H1 (cell line): Measurements from ENCODE around the gene ENTPD6. TPM values are rescaled to one million over a fixed set of nuclear protein-coding genes. Genes with fewer than 3 reads are reported as not detected.

ENCODE experiments used
- ASH2L ChIP-seq: fragments of 200-600, 300-600 bp; sonication (generic); IDR thresholded peaks from one replicate; pipeline ENCODE4 v1.7.1; 2017; ENCODE audit warnings: low read length
- BACH1 ChIP-seq: IDR thresholded peaks from 2 replicates; pipeline ENCODE4 v1.6.1; 2012; ENCODE audit warnings: low read length, improper control_type of control experiment
- CHD7 ChIP-seq: fragments of 300-600 bp; sonication (generic); IDR thresholded peaks from 2 replicates; pipeline ENCODE4 v1.7.1; 2012; ENCODE audit warnings: low read length, moderate library complexity, mild to moderate bottlenecking, inconsistent platforms; ENCODE audit not compliant: insufficient replicate concordance
- CTBP2 ChIP-seq: IDR thresholded peaks from 2 replicates; pipeline ENCODE4 v1.7.0; 2011; ENCODE audit warnings: borderline replicate concordance, mild to moderate bottlenecking, moderate library complexity, mixed read lengths, low read length; ENCODE audit not compliant: insufficient read depth, insufficient read length
- FOSL1 ChIP-seq: IDR thresholded peaks from 2 replicates; pipeline ENCODE4 v1.6.1; 2011; ENCODE audit warnings: mild to moderate bottlenecking, low read depth, low read length, moderate library complexity; ENCODE audit not compliant: insufficient read depth
- HDAC6 ChIP-seq: IDR thresholded peaks from one replicate; pipeline ENCODE4 v1.7.1; 2012; ENCODE audit warnings: low read depth, mild to moderate bottlenecking, inconsistent platforms, low read length, moderate library complexity
- RFX5 ChIP-seq: IDR thresholded peaks from 2 replicates; pipeline ENCODE4 v1.6.1; 2011; ENCODE audit warnings: low read depth, low read length, improper control_type of control experiment, borderline replicate concordance
- SIX5 ChIP-seq: IDR thresholded peaks from 2 replicates; pipeline ENCODE4 v1.6.1; 2011; ENCODE audit warnings: mild to moderate bottlenecking, low read depth, low read length
- polyA plus RNA-seq, 7 experiments: library from polyadenylated mRNA; depleted of rRNA in 3 of 7; stranded (reverse) in 5 of 7; unstranded in 2 of 7; fragments of >200 nt in 5 of 7; fragments of 200-250 nt in 2 of 7; gene quantifications; 1 replicate in 5 of 7; 2 replicates in 1 of 7; 4 replicates in 1 of 7; pipeline versions ENCODE4 v1.2.1 to v1.2.3, GENCODE V29; 2011 to 2013; ENCODE audit warnings: missing spikeins in 2 of 7, mixed read lengths in 2 of 7
- total RNA-seq: library from RNA; stranded (reverse); fragmentation: NEBNext Ultra II Directional; extraction: Animal tissue kit (Norgen Biotek cat#: 25700); gene quantifications from 2 replicates; pipeline ENCODE4 v1.2.1, GENCODE V29; 2021
- TF ChIP-seq, protein P1 (sequence below): IDR thresholded peaks from 2 replicates; pipeline ENCODE4 v1.6.1; 2012; ENCODE audit warnings: low read length, inconsistent platforms

The ENTPD6 gene
- total and polyA plus RNA-seq, 2 of the 8 experiments (the other 6 are each of a cell fraction or from before 2014, with no cell fraction given): 47.8 to 57.3 TPM

- TF ChIP-seq RFX5 (no peak), BACH1 (no peak), CTBP2 (no peak), ASH2L (no peak), HDAC6 (no peak), CHD7 (no peak), FOSL1 (no peak), SIX5 (no peak)
- TF ChIP-seq, protein P1, sequence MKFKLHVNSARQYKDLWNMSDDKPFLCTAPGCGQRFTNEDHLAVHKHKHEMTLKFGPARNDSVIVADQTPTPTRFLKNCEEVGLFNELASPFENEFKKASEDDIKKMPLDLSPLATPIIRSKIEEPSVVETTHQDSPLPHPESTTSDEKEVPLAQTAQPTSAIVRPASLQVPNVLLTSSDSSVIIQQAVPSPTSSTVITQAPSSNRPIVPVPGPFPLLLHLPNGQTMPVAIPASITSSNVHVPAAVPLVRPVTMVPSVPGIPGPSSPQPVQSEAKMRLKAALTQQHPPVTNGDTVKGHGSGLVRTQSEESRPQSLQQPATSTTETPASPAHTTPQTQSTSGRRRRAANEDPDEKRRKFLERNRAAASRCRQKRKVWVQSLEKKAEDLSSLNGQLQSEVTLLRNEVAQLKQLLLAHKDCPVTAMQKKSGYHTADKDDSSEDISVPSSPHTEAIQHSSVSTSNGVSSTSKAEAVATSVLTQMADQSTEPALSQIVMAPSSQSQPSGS: no peak
Measured at GRCh38 chr20:25223179-25223661, 27.7 kb downstream of the ENTPD6 start (continued).
